WTC11 (cell line): ENCODE results near the gene TRAIP. TPM values are rescaled to one million over a fixed set of nuclear protein-coding genes. Genes with fewer than 3 reads are reported as not detected.
A peak's percentile ranks its signal among the peaks of the same experiment; 100 is the strongest.

Source experiments
- ATF1 ChIP-seq: sonication (generic); formaldehyde crosslinking; IDR thresholded peaks from 2 replicates; pipeline ENCODE4 v1.8.1; 2023; ENCODE audit warnings: mild to moderate bottlenecking, moderate library complexity, missing genetic modification reagents
- ATF2 ChIP-seq: sonication (generic); formaldehyde crosslinking; IDR thresholded peaks from 2 replicates; pipeline ENCODE4 v1.8.1; 2022; ENCODE audit warnings: low read depth, missing genetic modification reagents, borderline replicate concordance
- ATF6 ChIP-seq: sonication (generic); formaldehyde crosslinking; IDR thresholded peaks from 2 replicates; pipeline ENCODE4 v1.8.1; 2023; ENCODE audit warnings: mild to moderate bottlenecking, missing genetic modification reagents
- CREM ChIP-seq: sonication (generic); formaldehyde crosslinking; IDR thresholded peaks from 2 replicates; pipeline ENCODE4 v1.8.1; 2022; ENCODE audit warnings: mild to moderate bottlenecking, missing genetic modification reagents, moderate library complexity
- E2F4 ChIP-seq: sonication (generic); formaldehyde crosslinking; IDR thresholded peaks from 2 replicates; pipeline ENCODE4 v1.8.1; 2022; ENCODE audit warnings: low read depth, mild to moderate bottlenecking, moderate library complexity, missing genetic modification reagents, borderline replicate concordance
- E2F5 ChIP-seq: sonication (generic); formaldehyde crosslinking; IDR thresholded peaks from 2 replicates; pipeline ENCODE4 v1.8.1; 2022; ENCODE audit warnings: mild to moderate bottlenecking, moderate library complexity, missing genetic modification reagents
- FOXK1 ChIP-seq: sonication (generic); formaldehyde crosslinking; IDR thresholded peaks from 2 replicates; pipeline ENCODE4 v1.8.0; 2022; ENCODE audit warnings: mild to moderate bottlenecking, moderate library complexity, missing genetic modification reagents
- FOXP1 ChIP-seq: sonication (generic); formaldehyde crosslinking; IDR thresholded peaks from 2 replicates; pipeline ENCODE4 v1.8.0; 2022; ENCODE audit warnings: missing genetic modification reagents, mild to moderate bottlenecking, moderate library complexity, borderline replicate concordance
- FOXP4 ChIP-seq: sonication (generic); formaldehyde crosslinking; IDR thresholded peaks from 2 replicates; pipeline ENCODE4 v1.8.0; 2022; ENCODE audit warnings: mild to moderate bottlenecking, missing genetic modification reagents
- HMGXB4 ChIP-seq: sonication (generic); formaldehyde crosslinking; IDR thresholded peaks from 2 replicates; pipeline ENCODE4 v1.8.1; 2023; ENCODE audit warnings: mild to moderate bottlenecking, moderate library complexity, missing genetic modification reagents
- KAT7 ChIP-seq: sonication (generic); formaldehyde crosslinking; IDR thresholded peaks from 2 replicates; pipeline ENCODE4 v1.8.1; 2023; ENCODE audit warnings: missing genetic modification reagents, mild to moderate bottlenecking, borderline replicate concordance
- NFYB ChIP-seq: sonication (generic); formaldehyde crosslinking; conservative IDR thresholded peaks from 2 replicates; pipeline ENCODE4 v1.8.0; 2022; ENCODE audit warnings: low read depth, missing genetic modification reagents
- NR2C2 ChIP-seq: sonication (generic); formaldehyde crosslinking; IDR thresholded peaks from 2 replicates; pipeline ENCODE4 v1.8.0; 2022; ENCODE audit warnings: mild to moderate bottlenecking, missing genetic modification reagents
- SMAD3 ChIP-seq: sonication (generic); formaldehyde crosslinking; IDR thresholded peaks from 2 replicates; pipeline ENCODE4 v1.8.0; 2022; ENCODE audit warnings: missing genetic modification reagents, mild to moderate bottlenecking, borderline replicate concordance
- TEAD1 ChIP-seq: sonication (generic); formaldehyde crosslinking; IDR thresholded peaks from 2 replicates; pipeline ENCODE4 v1.8.0; 2022; ENCODE audit warnings: mild to moderate bottlenecking, missing genetic modification reagents
- total RNA-seq: library from RNA; stranded (reverse); gene quantifications from 3 replicates; pipeline ENCODE4 v1.2.3, GENCODE V29; 2021
- TF ChIP-seq, protein P1 (sequence below): sonication (generic); formaldehyde crosslinking; IDR thresholded peaks from 2 replicates; pipeline ENCODE4 v1.8.1; 2023; ENCODE audit warnings: mild to moderate bottlenecking, missing genetic modification reagents, moderate library complexity
- TF ChIP-seq, protein P2 (sequence below): fragments of 250-450 bp; sonication (Bioruptor Pico); IDR thresholded peaks from 2 replicates; pipeline ENCODE4 v1.9.0; 2021; ENCODE audit warnings: mild to moderate bottlenecking
- TF ChIP-seq, protein P3 (sequence below): sonication (generic); formaldehyde crosslinking; IDR thresholded peaks from 2 replicates; pipeline ENCODE4 v1.8.0; 2023; ENCODE audit warnings: missing genetic modification reagents, mild to moderate bottlenecking, borderline replicate concordance

The TRAIP gene
- total RNA-seq, 1 experiment from 2014 or later: 25.9 TPM

GRCh38 chr3:49856181-49857005, at the start of gene TRAIP (continued):
- TF ChIP-seq FOXP4 (CRISPR knock-in tag) (peak; percentile 14; the same call in 1 of the 2 replicates), ATF1 (CRISPR knock-in tag) (0 out of 2 replicates have a peak, but pooled peaks have one; percentile 46), KAT7 (CRISPR knock-in tag) (peak; percentile 23; the same call in 1 of the 2 replicates), FOXP1 (CRISPR knock-in tag) (peak; percentile 36; the same call in 1 of the 2 replicates), CREM (CRISPR knock-in tag) (peak; percentile 86), E2F4 (CRISPR knock-in tag) (peak; percentile 94), ATF2 (CRISPR knock-in tag) (no peak), SMAD3 (CRISPR knock-in tag) (peak; percentile 70; the same call in 1 of the 2 replicates), ATF6 (CRISPR knock-in tag) (no peak), NFYB (peak; percentile 52; the same call in 1 of the 2 replicates), E2F5 (peak; percentile 73; the same call in 1 of the 2 replicates), HMGXB4 (CRISPR knock-in tag) (0 out of 2 replicates have a peak, but pooled peaks have one; percentile 44), FOXK1 (peak; percentile 80), TEAD1 (peak; percentile 61; the same call in 1 of the 2 replicates), NR2C2 (CRISPR knock-in tag) (no peak)
- TF ChIP-seq, protein P1, sequence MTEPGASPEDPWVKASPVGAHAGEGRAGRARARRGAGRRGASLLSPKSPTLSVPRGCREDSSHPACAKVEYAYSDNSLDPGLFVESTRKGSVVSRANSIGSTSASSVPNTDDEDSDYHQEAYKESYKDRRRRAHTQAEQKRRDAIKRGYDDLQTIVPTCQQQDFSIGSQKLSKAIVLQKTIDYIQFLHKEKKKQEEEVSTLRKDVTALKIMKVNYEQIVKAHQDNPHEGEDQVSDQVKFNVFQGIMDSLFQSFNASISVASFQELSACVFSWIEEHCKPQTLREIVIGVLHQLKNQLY (CRISPR knock-in tag): no peak
- TF ChIP-seq, protein P2, sequence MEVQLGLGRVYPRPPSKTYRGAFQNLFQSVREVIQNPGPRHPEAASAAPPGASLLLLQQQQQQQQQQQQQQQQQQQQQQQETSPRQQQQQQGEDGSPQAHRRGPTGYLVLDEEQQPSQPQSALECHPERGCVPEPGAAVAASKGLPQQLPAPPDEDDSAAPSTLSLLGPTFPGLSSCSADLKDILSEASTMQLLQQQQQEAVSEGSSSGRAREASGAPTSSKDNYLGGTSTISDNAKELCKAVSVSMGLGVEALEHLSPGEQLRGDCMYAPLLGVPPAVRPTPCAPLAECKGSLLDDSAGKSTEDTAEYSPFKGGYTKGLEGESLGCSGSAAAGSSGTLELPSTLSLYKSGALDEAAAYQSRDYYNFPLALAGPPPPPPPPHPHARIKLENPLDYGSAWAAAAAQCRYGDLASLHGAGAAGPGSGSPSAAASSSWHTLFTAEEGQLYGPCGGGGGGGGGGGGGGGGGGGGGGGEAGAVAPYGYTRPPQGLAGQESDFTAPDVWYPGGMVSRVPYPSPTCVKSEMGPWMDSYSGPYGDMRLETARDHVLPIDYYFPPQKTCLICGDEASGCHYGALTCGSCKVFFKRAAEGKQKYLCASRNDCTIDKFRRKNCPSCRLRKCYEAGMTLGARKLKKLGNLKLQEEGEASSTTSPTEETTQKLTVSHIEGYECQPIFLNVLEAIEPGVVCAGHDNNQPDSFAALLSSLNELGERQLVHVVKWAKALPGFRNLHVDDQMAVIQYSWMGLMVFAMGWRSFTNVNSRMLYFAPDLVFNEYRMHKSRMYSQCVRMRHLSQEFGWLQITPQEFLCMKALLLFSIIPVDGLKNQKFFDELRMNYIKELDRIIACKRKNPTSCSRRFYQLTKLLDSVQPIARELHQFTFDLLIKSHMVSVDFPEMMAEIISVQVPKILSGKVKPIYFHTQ: no peak
- TF ChIP-seq, protein P3, sequence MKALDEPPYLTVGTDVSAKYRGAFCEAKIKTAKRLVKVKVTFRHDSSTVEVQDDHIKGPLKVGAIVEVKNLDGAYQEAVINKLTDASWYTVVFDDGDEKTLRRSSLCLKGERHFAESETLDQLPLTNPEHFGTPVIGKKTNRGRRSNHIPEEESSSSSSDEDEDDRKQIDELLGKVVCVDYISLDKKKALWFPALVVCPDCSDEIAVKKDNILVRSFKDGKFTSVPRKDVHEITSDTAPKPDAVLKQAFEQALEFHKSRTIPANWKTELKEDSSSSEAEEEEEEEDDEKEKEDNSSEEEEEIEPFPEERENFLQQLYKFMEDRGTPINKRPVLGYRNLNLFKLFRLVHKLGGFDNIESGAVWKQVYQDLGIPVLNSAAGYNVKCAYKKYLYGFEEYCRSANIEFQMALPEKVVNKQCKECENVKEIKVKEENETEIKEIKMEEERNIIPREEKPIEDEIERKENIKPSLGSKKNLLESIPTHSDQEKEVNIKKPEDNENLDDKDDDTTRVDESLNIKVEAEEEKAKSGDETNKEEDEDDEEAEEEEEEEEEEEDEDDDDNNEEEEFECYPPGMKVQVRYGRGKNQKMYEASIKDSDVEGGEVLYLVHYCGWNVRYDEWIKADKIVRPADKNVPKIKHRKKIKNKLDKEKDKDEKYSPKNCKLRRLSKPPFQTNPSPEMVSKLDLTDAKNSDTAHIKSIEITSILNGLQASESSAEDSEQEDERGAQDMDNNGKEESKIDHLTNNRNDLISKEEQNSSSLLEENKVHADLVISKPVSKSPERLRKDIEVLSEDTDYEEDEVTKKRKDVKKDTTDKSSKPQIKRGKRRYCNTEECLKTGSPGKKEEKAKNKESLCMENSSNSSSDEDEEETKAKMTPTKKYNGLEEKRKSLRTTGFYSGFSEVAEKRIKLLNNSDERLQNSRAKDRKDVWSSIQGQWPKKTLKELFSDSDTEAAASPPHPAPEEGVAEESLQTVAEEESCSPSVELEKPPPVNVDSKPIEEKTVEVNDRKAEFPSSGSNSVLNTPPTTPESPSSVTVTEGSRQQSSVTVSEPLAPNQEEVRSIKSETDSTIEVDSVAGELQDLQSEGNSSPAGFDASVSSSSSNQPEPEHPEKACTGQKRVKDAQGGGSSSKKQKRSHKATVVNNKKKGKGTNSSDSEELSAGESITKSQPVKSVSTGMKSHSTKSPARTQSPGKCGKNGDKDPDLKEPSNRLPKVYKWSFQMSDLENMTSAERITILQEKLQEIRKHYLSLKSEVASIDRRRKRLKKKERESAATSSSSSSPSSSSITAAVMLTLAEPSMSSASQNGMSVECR (CRISPR knock-in tag): peak; percentile 83; the same call in 1 of the 2 replicates
